ENCODE measurements around the gene RNF144B.

Gene RNF144B

GRCh38 chr6:18410412-18410811 lies 23.3 kb downstream of the RNF144B start:
- no peak for DNase-seq

GRCh38 chr6:18412068-18412467 lies 24.9 kb downstream of the RNF144B start:
- DNase-seq = no peak

- DNase-seq = peak; percentile 82
Measured at GRCh38 chr6:18412644-18413043, 25.5 kb downstream of the RNF144B start.

GRCh38 chr6:18413381-18413780 lies 26.2 kb downstream of the RNF144B start:
- DNase-seq = no peak

- DNase-seq = no peak
Measured at GRCh38 chr6:18414116-18414515, 27.0 kb downstream of the RNF144B start.

- no peak for DNase-seq
Measured at GRCh38 chr6:18415207-18415606, 28.1 kb downstream of the RNF144B start.

- no peak for DNase-seq
Measured at GRCh38 chr6:18415671-18416340, 28.7 kb downstream of the RNF144B start.

- no peak for DNase-seq
Measured at GRCh38 chr6:18416341-18416679, 29.2 kb downstream of the RNF144B start.

- DNase-seq = no peak
Measured at GRCh38 chr6:18420328-18420727, 33.2 kb downstream of the RNF144B start.

- no peak for DNase-seq
Measured at GRCh38 chr6:18422136-18422535, 35.0 kb downstream of the RNF144B start.

GRCh38 chr6:18423426-18423825 lies 36.3 kb downstream of the RNF144B start:
- DNase-seq = no peak

GRCh38 chr6:18424201-18424600 lies 37.1 kb downstream of the RNF144B start:
- DNase-seq = no peak

GRCh38 chr6:18425218-18425617 lies 38.1 kb downstream of the RNF144B start:
- DNase-seq = no peak

- no peak for DNase-seq
Measured at GRCh38 chr6:18427296-18427695, 40.1 kb downstream of the RNF144B start.

GRCh38 chr6:18429655-18430297 lies 42.6 kb downstream of the RNF144B start:
- no peak for DNase-seq

GRCh38 chr6:18431581-18431980 lies 44.4 kb downstream of the RNF144B start:
- DNase-seq = no peak

- peak; percentile 27 for DNase-seq
Measured at GRCh38 chr6:18432180-18432579, 45.0 kb downstream of the RNF144B start.

GRCh38 chr6:18432619-18433018 lies 45.5 kb downstream of the RNF144B start:
- DNase-seq = no peak

- DNase-seq = no peak
Measured at GRCh38 chr6:18433059-18433458, 45.9 kb downstream of the RNF144B start.

- no peak for DNase-seq
Measured at GRCh38 chr6:18436341-18436740, 49.2 kb downstream of the RNF144B start.

GRCh38 chr6:18439581-18439980 lies 52.4 kb downstream of the RNF144B start:
- DNase-seq = no peak

- no peak for DNase-seq
Measured at GRCh38 chr6:18441251-18441979, 54.3 kb downstream of the RNF144B start.

GRCh38 chr6:18444111-18444510 lies 57.0 kb downstream of the RNF144B start:
- DNase-seq = no peak

GRCh38 chr6:18445228-18445627 lies 58.1 kb downstream of the RNF144B start:
- DNase-seq = no peak

All from fibroblast of skin of back (primary cell).